H9 (cell line): ENCODE measurements around the gene OAS3. TPM values are rescaled to one million over a fixed set of nuclear protein-coding genes. Genes with fewer than 3 reads are reported as not detected.

Experiments used
- DNase-seq: peaks from one replicate; pipeline ENCODE4 v3.0.0-alpha.2; 2017
- H2AFZ ChIP-seq: one replicate; pipeline ENCODE4 v1.6.1; 2013; ENCODE audit warnings: mild to moderate bottlenecking, low read length, control low read depth, moderate library complexity
- H2AK5ac ChIP-seq: 2 replicates; pipeline ENCODE4 v1.6.1; 2013; ENCODE audit warnings: low read length, control low read depth, mixed read lengths; ENCODE audit not compliant: insufficient read length
- H2BK120ac ChIP-seq: one replicate; pipeline ENCODE4 v1.6.1; 2013; ENCODE audit warnings: low read depth, mild to moderate bottlenecking, low read length, control low read depth, inconsistent platforms; ENCODE audit not compliant: poor library complexity, severe bottlenecking
- H2BK12ac ChIP-seq: 2 replicates; pipeline ENCODE4 v1.6.1; 2013; ENCODE audit warnings: low read length, control low read depth, mixed read lengths, low read depth; ENCODE audit not compliant: insufficient read length
- H2BK15ac ChIP-seq: 2 replicates; pipeline ENCODE4 v1.6.1; 2013; ENCODE audit warnings: low read depth, low read length, control low read depth
- H2BK20ac ChIP-seq: one replicate; pipeline ENCODE4 v1.6.1; 2013; ENCODE audit warnings: low read depth, mild to moderate bottlenecking, low read length, control low read depth, inconsistent platforms; ENCODE audit not compliant: poor library complexity, severe bottlenecking
- H2BK5ac ChIP-seq: 2 replicates; pipeline ENCODE4 v1.6.1; 2013; ENCODE audit warnings: low read length, control low read depth, mixed read lengths; ENCODE audit not compliant: insufficient read length
- H3K14ac ChIP-seq: 2 replicates; pipeline ENCODE4 v1.6.1; 2013; ENCODE audit warnings: low read length, control low read depth; ENCODE audit not compliant: insufficient read depth
- H3K18ac ChIP-seq: 2 replicates; pipeline ENCODE4 v1.6.1; 2013; ENCODE audit warnings: low read depth, mild to moderate bottlenecking, mixed read lengths, low read length, control low read depth; ENCODE audit not compliant: insufficient read length
- H3K23ac ChIP-seq: 2 replicates; pipeline ENCODE4 v1.6.1; 2013; ENCODE audit warnings: low read length, control low read depth, mixed read lengths, low read depth; ENCODE audit not compliant: insufficient read length
- H3K23me2 ChIP-seq: 2 replicates; pipeline ENCODE4 v1.6.1; 2013; ENCODE audit warnings: low read depth, mild to moderate bottlenecking, mixed read lengths, low read length, control low read depth; ENCODE audit not compliant: insufficient read length, poor library complexity, severe bottlenecking
- H3K27ac ChIP-seq: 2 replicates; pipeline ENCODE4 v1.5.1; 2013; ENCODE audit warnings: low read length, control low read depth, mixed read lengths, low read depth; ENCODE audit not compliant: insufficient read length
- H3K27me3 ChIP-seq: 2 replicates; pipeline ENCODE4 v1.6.1; 2013; ENCODE audit warnings: low read length, control low read depth, inconsistent platforms; ENCODE audit not compliant: insufficient read depth
- H3K4ac ChIP-seq: 2 replicates; pipeline ENCODE4 v1.6.1; 2013; ENCODE audit warnings: low read depth, mild to moderate bottlenecking, control low read depth, inconsistent platforms, low read length, moderate library complexity
- H3K4me1 ChIP-seq: 2 replicates; pipeline ENCODE4 v1.6.1; 2013; ENCODE audit warnings: low read length, control low read depth, inconsistent platforms; ENCODE audit not compliant: insufficient read depth
- H3K4me2 ChIP-seq: 2 replicates; pipeline ENCODE4 v1.6.1; 2013; ENCODE audit warnings: low read length, control low read depth, mixed read lengths; ENCODE audit not compliant: insufficient read length, insufficient read depth
- H3K56ac ChIP-seq: 2 replicates; pipeline ENCODE4 v1.6.1; 2013; ENCODE audit warnings: low read depth, mild to moderate bottlenecking, mixed read lengths, low read length, control low read depth; ENCODE audit not compliant: insufficient read length
- H3K79me1 ChIP-seq: 2 replicates; pipeline ENCODE4 v1.6.1; 2013; ENCODE audit warnings: low read depth, mild to moderate bottlenecking, moderate library complexity, low read length, control low read depth, inconsistent platforms; ENCODE audit not compliant: insufficient read depth, poor library complexity, severe bottlenecking
- H3K79me2 ChIP-seq: 2 replicates; pipeline ENCODE4 v1.6.1; 2013; ENCODE audit warnings: low read length, control low read depth, inconsistent platforms; ENCODE audit not compliant: insufficient read depth
- H3K9ac ChIP-seq: 2 replicates; pipeline ENCODE4 v1.6.1; 2013; ENCODE audit warnings: low read length, control low read depth, mixed read lengths; ENCODE audit not compliant: insufficient read length; ENCODE audit errors: extremely low read depth
- H3K9me3 ChIP-seq: one replicate; pipeline ENCODE4 v1.6.1; 2013; ENCODE audit warnings: low read depth, low read length, inconsistent platforms; ENCODE audit not compliant: control insufficient read depth
- H3T11ph ChIP-seq: one replicate; pipeline ENCODE4 v1.6.1; 2013; ENCODE audit warnings: mild to moderate bottlenecking, low read length, control low read depth, inconsistent platforms
- H4K20me1 ChIP-seq: one replicate; pipeline ENCODE4 v1.6.1; 2013; ENCODE audit not compliant: control insufficient read depth, insufficient read length, insufficient read depth
- H4K5ac ChIP-seq: 2 replicates; pipeline ENCODE4 v1.6.1; 2013; ENCODE audit warnings: low read depth, mild to moderate bottlenecking, mixed read lengths, low read length, control low read depth; ENCODE audit not compliant: insufficient read length
- H4K8ac ChIP-seq: replicated peaks from 2 replicates; pipeline ENCODE4 v1.6.1; 2013; ENCODE audit warnings: low read length, control low read depth, mixed read lengths, low read depth; ENCODE audit not compliant: insufficient read length
- H4K91ac ChIP-seq: 2 replicates; pipeline ENCODE4 v1.6.1; 2013; ENCODE audit warnings: low read depth, mild to moderate bottlenecking, moderate library complexity, mixed read lengths, low read length, control low read depth; ENCODE audit not compliant: insufficient read length
- H3K27ac Mint-ChIP-seq, 3 experiments: 2 replicates in 2 of 3; 3 replicates in 1 of 3; pipeline ENCODE4 v1.8.0; 2020 to 2021; ENCODE audit warnings: mixed read lengths in 3 of 3, mild to moderate bottlenecking in 1 of 3, moderate library complexity in 1 of 3
- H3K27me3 Mint-ChIP-seq: 2 replicates; pipeline ENCODE4 v1.8.0; 2021; ENCODE audit warnings: low read depth, mild to moderate bottlenecking, moderate library complexity, mixed read lengths
- H3K36me3 Mint-ChIP-seq, 3 experiments: 2 replicates in 2 of 3; 3 replicates in 1 of 3; pipeline ENCODE4 v1.8.0; 2020 to 2021; ENCODE audit warnings: low read depth in 3 of 3, mixed read lengths in 3 of 3; ENCODE audit not compliant: insufficient read depth in 1 of 3
- H3K4me1 Mint-ChIP-seq, 2 experiments: 2 replicates each; pipeline ENCODE4 v1.8.0; 2020; ENCODE audit warnings: mixed read lengths in 2 of 2
- H3K4me3 Mint-ChIP-seq, 2 experiments: 2 replicates in 1 of 2; 3 replicates in 1 of 2; pipeline ENCODE4 v1.8.0; 2020 to 2021; ENCODE audit warnings: mild to moderate bottlenecking in 2 of 2, mixed read lengths in 2 of 2, moderate library complexity in 1 of 2
- H3K9me3 Mint-ChIP-seq, 2 experiments: 2 replicates in 1 of 2; 3 replicates in 1 of 2; pipeline ENCODE4 v1.8.0; 2020; ENCODE audit warnings: mild to moderate bottlenecking in 2 of 2, mixed read lengths in 2 of 2, moderate library complexity in 1 of 2
- WGBS: extraction: QIAGEN DNeasy Blood & Tissue Kit; methylation state at CpG from one replicate; pipeline ENCODE4 v1.1.7; 2013; ENCODE audit warnings: missing lambda C conversion rate, low lambda C conversion rate, mixed read lengths; ENCODE audit not compliant: insufficient read length; ENCODE audit errors: extremely low coverage; 5-methylcytosine and 5-hydroxymethylcytosine counted together
- total RNA-seq: library from RNA; stranded (reverse); gene quantifications from 2 replicates; pipeline ENCODE4 v1.2.1, GENCODE V29; 2021
- TF ChIP-seq, protein P1 (sequence below): fragments of 200-600 bp; sonication (generic); conservative IDR thresholded peaks from 3 replicates; pipeline ENCODE4 v1.8.0; 2021; ENCODE audit warnings: antibody characterized with exemption, mild to moderate bottlenecking

Gene OAS3
- total RNA-seq, 1 experiment from 2014 or later: 0.81 TPM

DNA sequence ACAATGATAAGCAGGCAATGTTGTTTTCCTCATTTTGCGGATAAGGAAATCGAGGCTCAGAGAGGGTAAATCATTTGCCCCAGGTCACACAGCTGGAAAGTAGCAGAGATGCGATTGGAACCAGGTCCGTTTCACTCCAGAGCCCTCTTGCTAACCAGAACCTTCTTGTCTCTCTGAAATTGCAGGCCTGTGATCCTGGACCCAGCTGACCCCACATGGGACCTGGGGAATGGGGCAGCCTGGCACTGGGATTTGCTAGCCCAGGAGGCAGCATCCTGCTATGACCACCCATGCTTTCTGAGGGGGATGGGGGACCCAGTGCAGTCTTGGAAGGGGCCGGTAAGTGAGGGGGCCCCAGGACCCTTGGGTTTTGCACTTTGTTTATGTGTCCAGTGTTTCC is 9.5 kb downstream of the OAS3 start:
- H3T11ph ChIP-seq: no peak overlapping the region
- Mint-ChIP-seq H3K36me3 (no peaks in the 10 kb centered on the region), H3K4me3 (no peak overlapping the region), H3K27ac (no peak overlapping the region), H3K27me3 (no peaks in the 10 kb centered on the region; the same call in 1 of the 2 replicates), H3K4me1 (peaks cover 4% of the 10 kb centered on the region in 2 experiments; a peak in 2 of 4 replicates), H3K9me3 (no peaks in the 10 kb centered on the region)
- H3K79me1 ChIP-seq: no peaks in the 10 kb centered on the region
- H3K18ac ChIP-seq: no peak overlapping the region
- TF ChIP-seq, protein P1, sequence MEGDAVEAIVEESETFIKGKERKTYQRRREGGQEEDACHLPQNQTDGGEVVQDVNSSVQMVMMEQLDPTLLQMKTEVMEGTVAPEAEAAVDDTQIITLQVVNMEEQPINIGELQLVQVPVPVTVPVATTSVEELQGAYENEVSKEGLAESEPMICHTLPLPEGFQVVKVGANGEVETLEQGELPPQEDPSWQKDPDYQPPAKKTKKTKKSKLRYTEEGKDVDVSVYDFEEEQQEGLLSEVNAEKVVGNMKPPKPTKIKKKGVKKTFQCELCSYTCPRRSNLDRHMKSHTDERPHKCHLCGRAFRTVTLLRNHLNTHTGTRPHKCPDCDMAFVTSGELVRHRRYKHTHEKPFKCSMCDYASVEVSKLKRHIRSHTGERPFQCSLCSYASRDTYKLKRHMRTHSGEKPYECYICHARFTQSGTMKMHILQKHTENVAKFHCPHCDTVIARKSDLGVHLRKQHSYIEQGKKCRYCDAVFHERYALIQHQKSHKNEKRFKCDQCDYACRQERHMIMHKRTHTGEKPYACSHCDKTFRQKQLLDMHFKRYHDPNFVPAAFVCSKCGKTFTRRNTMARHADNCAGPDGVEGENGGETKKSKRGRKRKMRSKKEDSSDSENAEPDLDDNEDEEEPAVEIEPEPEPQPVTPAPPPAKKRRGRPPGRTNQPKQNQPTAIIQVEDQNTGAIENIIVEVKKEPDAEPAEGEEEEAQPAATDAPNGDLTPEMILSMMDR: no peak
- no peak overlapping the region for H4K5ac ChIP-seq
- H3K9ac ChIP-seq: no peak overlapping the region
- no peak overlapping the region for H2BK15ac ChIP-seq
- H2AFZ ChIP-seq: no peak overlapping the region
- no peaks in the 10 kb centered on the region for H4K20me1 ChIP-seq
- H2BK5ac ChIP-seq: no peak overlapping the region
- H2BK120ac ChIP-seq: no peak overlapping the region
- no peak overlapping the region for H3K4ac ChIP-seq
- H3K9me3 ChIP-seq: no peaks in the 10 kb centered on the region
- H3K23ac ChIP-seq: no peak overlapping the region
- H3K27ac ChIP-seq: no peak overlapping the region
- no peaks in the 10 kb centered on the region for H3K4me1 ChIP-seq
- no peak overlapping the region for H2BK12ac ChIP-seq
- H3K79me2 ChIP-seq: no peaks in the 10 kb centered on the region
- H3K23me2 ChIP-seq: no peaks in the 10 kb centered on the region
- H2AK5ac ChIP-seq: no peak overlapping the region
- H3K14ac ChIP-seq: no peak overlapping the region; the same call in 1 of the 2 replicates
- no CpG with 5 or more reads among the region's 5 CpGs for WGBS
- DNase-seq: no peak
- no peak overlapping the region for H3K56ac ChIP-seq
- no peak overlapping the region for H2BK20ac ChIP-seq
- H4K91ac ChIP-seq: no peak overlapping the region
- H3K27me3 ChIP-seq: no peaks in the 10 kb centered on the region
- no peak overlapping the region for H3K4me2 ChIP-seq
- no peak overlapping the region for H4K8ac ChIP-seq
